Lower leg skin (tissue), 3 donors: ENCODE data around the gene RNF144A.

Experiments used
- POLR2A ChIP-seq, 2 donors: fragments of 450-650 bp; IDR thresholded peaks; one replicate each; pipeline ENCODE4 v1.6.1; 2016 to 2017; ENCODE audit warnings: antibody characterized with exemption in 2 of 2, mild to moderate bottlenecking in 1 of 2, moderate library complexity in 1 of 2
- TF ChIP-seq, protein P1 (sequence below), 3 donors: fragments of 450-650 bp; IDR thresholded peaks; one replicate each; pipeline ENCODE4 v1.5.1; 2016; ENCODE audit warnings: antibody characterized with exemption in 3 of 3, mild to moderate bottlenecking in 3 of 3, moderate library complexity in 2 of 3

DNA sequence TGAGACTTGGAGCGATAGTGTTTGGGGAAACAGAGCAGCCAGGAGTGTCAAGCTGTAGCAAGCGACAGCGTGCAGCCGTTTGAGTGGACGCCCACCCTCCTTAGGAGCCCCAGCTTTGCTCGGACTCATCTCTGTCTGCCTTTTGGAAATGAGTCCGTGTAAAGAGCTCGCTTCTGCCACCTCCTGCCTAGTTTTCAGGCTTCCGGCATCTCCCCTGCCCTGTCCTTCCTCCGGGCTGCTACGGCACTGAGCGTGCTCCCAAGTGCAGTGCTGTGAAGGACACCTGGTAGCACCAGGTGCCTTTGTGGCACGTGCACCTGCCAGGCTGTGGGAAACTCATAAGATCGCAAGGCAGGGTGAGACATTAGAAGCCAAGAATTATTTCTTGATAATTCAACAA lies 117.1 kb downstream of the RNF144A start:
- TF ChIP-seq, protein P1, sequence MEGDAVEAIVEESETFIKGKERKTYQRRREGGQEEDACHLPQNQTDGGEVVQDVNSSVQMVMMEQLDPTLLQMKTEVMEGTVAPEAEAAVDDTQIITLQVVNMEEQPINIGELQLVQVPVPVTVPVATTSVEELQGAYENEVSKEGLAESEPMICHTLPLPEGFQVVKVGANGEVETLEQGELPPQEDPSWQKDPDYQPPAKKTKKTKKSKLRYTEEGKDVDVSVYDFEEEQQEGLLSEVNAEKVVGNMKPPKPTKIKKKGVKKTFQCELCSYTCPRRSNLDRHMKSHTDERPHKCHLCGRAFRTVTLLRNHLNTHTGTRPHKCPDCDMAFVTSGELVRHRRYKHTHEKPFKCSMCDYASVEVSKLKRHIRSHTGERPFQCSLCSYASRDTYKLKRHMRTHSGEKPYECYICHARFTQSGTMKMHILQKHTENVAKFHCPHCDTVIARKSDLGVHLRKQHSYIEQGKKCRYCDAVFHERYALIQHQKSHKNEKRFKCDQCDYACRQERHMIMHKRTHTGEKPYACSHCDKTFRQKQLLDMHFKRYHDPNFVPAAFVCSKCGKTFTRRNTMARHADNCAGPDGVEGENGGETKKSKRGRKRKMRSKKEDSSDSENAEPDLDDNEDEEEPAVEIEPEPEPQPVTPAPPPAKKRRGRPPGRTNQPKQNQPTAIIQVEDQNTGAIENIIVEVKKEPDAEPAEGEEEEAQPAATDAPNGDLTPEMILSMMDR (IDR thresholded peaks at IDR 0.05): no peak
- no peak for TF ChIP-seq POLR2A (IDR thresholded peaks at IDR 0.05)
